Sigmoid colon (tissue), 4 donors: ENCODE results near the gene EFHD2.

ENCODE experiments used
- EP300 ChIP-seq, 4 donors: sonication (generic); formaldehyde crosslinking; IDR thresholded peaks; one replicate each; pipeline ENCODE4 v1.6.1; 2017; ENCODE audit warnings: antibody characterized with exemption in 4 of 4
- POLR2A ChIP-seq, 2 donors: fragments of 450-650 bp; IDR thresholded peaks; one replicate each; pipeline ENCODE4 v1.6.1; 2016; ENCODE audit warnings: antibody characterized with exemption in 2 of 2, mild to moderate bottlenecking in 2 of 2, moderate library complexity in 2 of 2
- POLR2AphosphoS5 ChIP-seq, 4 donors: sonication (generic); formaldehyde crosslinking; IDR thresholded peaks; one replicate each; pipeline ENCODE4 v1.6.1; 2017; ENCODE audit warnings: antibody characterized with exemption in 4 of 4
- TF ChIP-seq, protein P1 (sequence below), 4 experiments: fragments of 450-650 bp in 3 of 4; fragments of 200-600 bp in 1 of 4; IDR thresholded peaks; one replicate each; pipeline ENCODE4 v1.5.1; 2016 to 2019; ENCODE audit warnings: antibody characterized with exemption in 4 of 4, mild to moderate bottlenecking in 3 of 4, moderate library complexity in 2 of 4

DNA sequence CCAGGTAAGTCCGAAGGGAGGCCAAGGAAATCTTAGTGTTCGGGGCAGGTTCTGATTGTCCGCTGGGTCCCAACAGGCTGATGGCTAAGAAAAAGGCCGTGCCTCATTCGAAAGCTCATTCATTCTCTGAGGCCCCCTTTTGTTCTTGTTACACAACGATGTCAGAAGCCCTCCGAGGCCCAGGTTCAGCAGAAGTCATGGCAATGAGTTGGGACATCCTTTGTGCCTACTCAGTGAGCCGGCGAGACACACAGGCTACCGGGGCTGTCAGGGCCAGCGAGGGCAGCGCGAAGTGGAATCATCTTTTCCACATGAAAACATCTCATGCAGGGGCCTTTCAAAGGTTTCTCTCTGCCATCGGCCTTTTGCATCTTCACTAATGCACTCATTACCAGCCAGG is 49.0 kb upstream of the EFHD2 start:
- TF ChIP-seq, protein P1, sequence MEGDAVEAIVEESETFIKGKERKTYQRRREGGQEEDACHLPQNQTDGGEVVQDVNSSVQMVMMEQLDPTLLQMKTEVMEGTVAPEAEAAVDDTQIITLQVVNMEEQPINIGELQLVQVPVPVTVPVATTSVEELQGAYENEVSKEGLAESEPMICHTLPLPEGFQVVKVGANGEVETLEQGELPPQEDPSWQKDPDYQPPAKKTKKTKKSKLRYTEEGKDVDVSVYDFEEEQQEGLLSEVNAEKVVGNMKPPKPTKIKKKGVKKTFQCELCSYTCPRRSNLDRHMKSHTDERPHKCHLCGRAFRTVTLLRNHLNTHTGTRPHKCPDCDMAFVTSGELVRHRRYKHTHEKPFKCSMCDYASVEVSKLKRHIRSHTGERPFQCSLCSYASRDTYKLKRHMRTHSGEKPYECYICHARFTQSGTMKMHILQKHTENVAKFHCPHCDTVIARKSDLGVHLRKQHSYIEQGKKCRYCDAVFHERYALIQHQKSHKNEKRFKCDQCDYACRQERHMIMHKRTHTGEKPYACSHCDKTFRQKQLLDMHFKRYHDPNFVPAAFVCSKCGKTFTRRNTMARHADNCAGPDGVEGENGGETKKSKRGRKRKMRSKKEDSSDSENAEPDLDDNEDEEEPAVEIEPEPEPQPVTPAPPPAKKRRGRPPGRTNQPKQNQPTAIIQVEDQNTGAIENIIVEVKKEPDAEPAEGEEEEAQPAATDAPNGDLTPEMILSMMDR (IDR thresholded peaks at IDR 0.05) = no peak
- TF ChIP-seq POLR2AphosphoS5 (IDR thresholded peaks at IDR 0.05) = no peak
- no peak for TF ChIP-seq EP300 (IDR thresholded peaks at IDR 0.05)
- TF ChIP-seq POLR2A (IDR thresholded peaks at IDR 0.05) = no peak
